SU-DHL-6 (cell line): ENCODE results near the gene C15orf62.

Experiments
- H2AFZ ChIP-seq: fragments of 200-600 bp; sonication (generic); 2 replicates; pipeline ENCODE4 v1.6.1; 2014; ENCODE audit warnings: low read depth, mild to moderate bottlenecking, moderate library complexity, mixed read lengths, antibody characterized with exemption, low read length; ENCODE audit not compliant: severe bottlenecking
- H3F3A ChIP-seq: fragments of 200-600 bp; shearing (Covaris generic); 2 replicates; pipeline ENCODE4 v1.6.0; 2016; ENCODE audit warnings: antibody characterized with exemption, mild to moderate bottlenecking; ENCODE audit not compliant: insufficient read depth
- H3K27ac ChIP-seq: fragments of 200-600 bp; sonication (generic); 2 replicates; pipeline ENCODE4 v1.5.1; 2016; ENCODE audit warnings: low read depth, mild to moderate bottlenecking, low read length, moderate library complexity, mixed read lengths
- H3K27me3 ChIP-seq: fragments of 200-600 bp; sonication (generic), shearing (Covaris generic); 2 replicates; pipeline ENCODE4 v1.6.0; 2014; ENCODE audit warnings: mild to moderate bottlenecking, low read length
- H3K36me3 ChIP-seq: fragments of 200-600 bp; sonication (generic); 2 replicates; pipeline ENCODE4 v1.6.1; 2014; ENCODE audit warnings: mild to moderate bottlenecking, low read length, mixed read lengths
- H3K4me2 ChIP-seq: fragments of 300-600, 200-600 bp; shearing (Covaris generic), sonication (generic); 2 replicates; pipeline ENCODE4 v1.6.0; 2014; ENCODE audit warnings: low read length, low read depth, mild to moderate bottlenecking; ENCODE audit not compliant: poor library complexity, severe bottlenecking
- H3K4me3 ChIP-seq: fragments of 200-600 bp; sonication (generic); 2 replicates; pipeline ENCODE4 v1.5.1; 2014; ENCODE audit warnings: antibody characterized with exemption, low read length, mild to moderate bottlenecking, mixed read lengths; ENCODE audit not compliant: insufficient read depth, poor library complexity, severe bottlenecking
- H3K79me2 ChIP-seq: fragments of 200-600 bp; sonication (generic); 2 replicates; pipeline ENCODE4 v1.6.1; 2014; ENCODE audit warnings: mild to moderate bottlenecking, low read length, moderate library complexity; ENCODE audit not compliant: insufficient read depth
- H3K9ac ChIP-seq: fragments of 200-600 bp; sonication (generic); 2 replicates; pipeline ENCODE4 v1.7.0; 2014; ENCODE audit warnings: mild to moderate bottlenecking, low read length
- H3K9me2 ChIP-seq: fragments of 200-600 bp; sonication (generic); replicated peaks from 2 replicates; pipeline ENCODE4 v1.6.1; 2014; ENCODE audit warnings: low read length; ENCODE audit not compliant: insufficient read depth
- H3K9me3 ChIP-seq: fragments of 200-600 bp; sonication (generic); 2 replicates; pipeline ENCODE4 v1.6.1; 2014; ENCODE audit warnings: low read length, mixed read lengths; ENCODE audit not compliant: insufficient read depth
- H4K20me1 ChIP-seq: fragments of 200-600 bp; sonication (generic); 2 replicates; pipeline ENCODE4 v1.6.1; 2014; ENCODE audit warnings: low read depth, mild to moderate bottlenecking, antibody characterized with exemption, low read length, moderate library complexity, mixed read lengths
- CTCF ChIP-seq: fragments of 200-600 bp; sonication (generic); IDR thresholded peaks from one replicate; pipeline ENCODE4 v1.5.1; 2017; ENCODE audit warnings: antibody characterized with exemption, mild to moderate bottlenecking, low read length, moderate library complexity; ENCODE audit not compliant: insufficient read depth, poor library complexity, severe bottlenecking
- EZH2phosphoT487 ChIP-seq: fragments of 200-600 bp; sonication (generic), shearing (Covaris generic); conservative IDR thresholded peaks from 2 replicates; pipeline ENCODE4 v1.6.1; 2018; ENCODE audit warnings: mild to moderate bottlenecking, antibody characterized with exemption, low read length, moderate library complexity, mixed read lengths

The C15orf62 gene

GRCh38 chr15:40767838-40768500 lies 1.8 kb upstream of the C15orf62 start:
- no peaks in the 10 kb centered on the region for H3K36me3 ChIP-seq
- peaks cover 46% of the 10 kb centered on the region for H3F3A ChIP-seq
- H4K20me1 ChIP-seq = no peaks in the 10 kb centered on the region
- H3K4me3 ChIP-seq = no peak overlapping the region
- peak overlapping the region; percentile 62 for H3K4me2 ChIP-seq
- H3K9ac ChIP-seq = peak overlapping the region; percentile 59; the same call in 1 of the 2 replicates
- H3K27ac ChIP-seq = peak overlapping the region; percentile 97
- no peak overlapping the region for H2AFZ ChIP-seq
- no peaks in the 10 kb centered on the region for H3K9me3 ChIP-seq
- no peak for TF ChIP-seq EZH2phosphoT487
- no peaks in the 10 kb centered on the region for H3K79me2 ChIP-seq
- no peaks in the 10 kb centered on the region for H3K27me3 ChIP-seq
- H3K9me2 ChIP-seq = no peaks in the 10 kb centered on the region

DNA sequence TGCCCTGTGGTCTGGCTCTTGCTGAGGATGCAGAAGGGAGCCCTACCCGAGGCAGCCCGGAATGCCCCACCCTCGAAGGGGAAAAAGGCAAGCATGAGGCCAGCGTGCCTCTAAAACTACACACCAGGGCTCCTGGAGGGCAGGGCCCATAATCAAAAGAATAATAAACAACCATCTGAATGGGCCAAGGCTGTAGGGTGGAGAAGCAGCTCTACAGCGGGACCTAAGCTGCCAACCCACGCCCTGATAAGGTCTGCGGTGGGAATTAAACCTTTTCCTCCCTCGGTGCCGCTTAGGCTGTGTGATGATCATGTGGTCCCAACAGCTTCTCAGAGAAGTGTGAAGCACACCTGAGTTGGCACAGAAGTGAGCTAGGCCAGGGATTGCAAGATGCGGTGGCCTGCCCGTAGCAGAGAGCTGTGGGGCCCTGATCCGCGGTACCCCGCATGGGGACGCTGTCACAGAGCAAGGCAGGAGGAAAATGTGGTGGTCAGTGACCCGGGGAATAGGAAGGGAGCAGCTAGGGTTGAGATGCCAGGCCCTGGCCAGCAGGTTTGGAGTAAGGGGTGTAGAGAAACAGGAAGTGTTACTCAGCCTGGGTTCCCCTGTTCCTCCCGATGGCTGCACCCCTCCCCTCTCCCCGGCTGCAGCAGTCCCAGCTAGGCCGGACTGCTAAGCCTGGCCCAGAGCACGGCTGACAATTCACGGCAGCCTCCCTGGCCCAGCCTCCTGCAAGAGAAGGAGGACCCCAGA lies 1.1 kb upstream of the C15orf62 start:
- Histone ChIP-seq H3K9me3 (no peaks in the 10 kb centered on the region), H3K36me3 (no peaks in the 10 kb centered on the region), H3K9ac (peak overlapping the region; percentile 59), H4K20me1 (no peaks in the 10 kb centered on the region), H2AFZ (peak overlapping the region; percentile 6), H3F3A (peaks cover 46% of the 10 kb centered on the region), H3K27ac (peak overlapping the region; percentile 97), H3K9me2 (no peaks in the 10 kb centered on the region), H3K27me3 (no peaks in the 10 kb centered on the region), H3K79me2 (no peaks in the 10 kb centered on the region), H3K4me3 (peak overlapping the region; percentile 21), H3K4me2 (peak overlapping the region; percentile 62)
- TF ChIP-seq EZH2phosphoT487 (no peak), CTCF (no peak)

- no peaks in the 10 kb centered on the region for H3K79me2 ChIP-seq
- H3F3A ChIP-seq = peaks cover 37% of the 10 kb centered on the region
- H3K27ac ChIP-seq = peak overlapping the region; percentile 97
- no peak overlapping the region for H2AFZ ChIP-seq
- H3K4me3 ChIP-seq = peak overlapping the region; percentile 17
- H3K36me3 ChIP-seq = no peaks in the 10 kb centered on the region
- TF ChIP-seq EZH2phosphoT487 = no peak
- no peak for TF ChIP-seq CTCF
- H3K27me3 ChIP-seq = no peaks in the 10 kb centered on the region
- no peaks in the 10 kb centered on the region for H4K20me1 ChIP-seq
- H3K4me2 ChIP-seq = peak overlapping the region; percentile 62
- no peaks in the 10 kb centered on the region for H3K9me3 ChIP-seq
- no peaks in the 10 kb centered on the region for H3K9me2 ChIP-seq
- peak overlapping the region; percentile 59 for H3K9ac ChIP-seq
Measured at GRCh38 chr15:40770147-40770721, 454 bp downstream of the C15orf62 start.
